Measurements from ENCODE around the gene AXDND1.

DNA sequence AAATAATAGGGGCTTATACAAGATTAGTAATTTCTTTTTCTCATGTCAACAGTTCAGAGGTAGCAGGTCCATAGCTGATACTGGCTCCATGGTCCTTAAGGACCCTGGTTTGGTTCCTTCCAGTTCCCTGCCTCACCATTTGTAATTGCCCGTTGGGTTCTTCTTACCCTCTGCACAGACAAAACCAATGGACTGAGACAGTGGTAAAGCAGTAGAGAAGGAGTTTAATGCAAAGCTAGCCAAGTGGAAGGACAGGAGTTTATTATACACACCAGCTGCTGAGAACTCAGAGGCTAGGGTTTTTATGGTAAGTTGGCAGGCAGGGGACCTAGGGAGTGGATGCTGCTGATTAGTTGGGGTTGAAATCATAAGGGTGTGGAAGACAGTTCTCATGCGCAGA lies 35.9 kb upstream of the AXDND1 start:
- TF ChIP-seq, protein P1, sequence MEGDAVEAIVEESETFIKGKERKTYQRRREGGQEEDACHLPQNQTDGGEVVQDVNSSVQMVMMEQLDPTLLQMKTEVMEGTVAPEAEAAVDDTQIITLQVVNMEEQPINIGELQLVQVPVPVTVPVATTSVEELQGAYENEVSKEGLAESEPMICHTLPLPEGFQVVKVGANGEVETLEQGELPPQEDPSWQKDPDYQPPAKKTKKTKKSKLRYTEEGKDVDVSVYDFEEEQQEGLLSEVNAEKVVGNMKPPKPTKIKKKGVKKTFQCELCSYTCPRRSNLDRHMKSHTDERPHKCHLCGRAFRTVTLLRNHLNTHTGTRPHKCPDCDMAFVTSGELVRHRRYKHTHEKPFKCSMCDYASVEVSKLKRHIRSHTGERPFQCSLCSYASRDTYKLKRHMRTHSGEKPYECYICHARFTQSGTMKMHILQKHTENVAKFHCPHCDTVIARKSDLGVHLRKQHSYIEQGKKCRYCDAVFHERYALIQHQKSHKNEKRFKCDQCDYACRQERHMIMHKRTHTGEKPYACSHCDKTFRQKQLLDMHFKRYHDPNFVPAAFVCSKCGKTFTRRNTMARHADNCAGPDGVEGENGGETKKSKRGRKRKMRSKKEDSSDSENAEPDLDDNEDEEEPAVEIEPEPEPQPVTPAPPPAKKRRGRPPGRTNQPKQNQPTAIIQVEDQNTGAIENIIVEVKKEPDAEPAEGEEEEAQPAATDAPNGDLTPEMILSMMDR (conservative IDR thresholded peaks at IDR 0.05), result no peak
- no peak for TF ChIP-seq ZFX (IDR thresholded peaks at IDR 0.05)
